Glomerular endothelial cell (primary cell): ENCODE data around the gene MGME1. TPM values are rescaled to one million over a fixed set of nuclear protein-coding genes. Genes with fewer than 3 reads are reported as not detected.
"Not testable (repeated sequence)": the region's sequence is repeated elsewhere in the genome, so short reads cannot be mapped to it uniquely, and the experiment has no call there.

Experiments used
- DNase-seq: peaks from one replicate; pipeline ENCODE4 v3.0.0-alpha.2; 2011; ENCODE audit warnings: low read depth, low spot score; ENCODE audit errors: extremely low read depth
- total RNA-seq: library from RNA; depleted of rRNA; stranded (reverse); fragments of >200 nt; gene quantifications from 2 replicates; pipeline ENCODE4 v1.2.3, GENCODE V29; 2015

MGME1 gene
- total RNA-seq, 1 donor from 2014 or later: 18.6 TPM

DNA sequence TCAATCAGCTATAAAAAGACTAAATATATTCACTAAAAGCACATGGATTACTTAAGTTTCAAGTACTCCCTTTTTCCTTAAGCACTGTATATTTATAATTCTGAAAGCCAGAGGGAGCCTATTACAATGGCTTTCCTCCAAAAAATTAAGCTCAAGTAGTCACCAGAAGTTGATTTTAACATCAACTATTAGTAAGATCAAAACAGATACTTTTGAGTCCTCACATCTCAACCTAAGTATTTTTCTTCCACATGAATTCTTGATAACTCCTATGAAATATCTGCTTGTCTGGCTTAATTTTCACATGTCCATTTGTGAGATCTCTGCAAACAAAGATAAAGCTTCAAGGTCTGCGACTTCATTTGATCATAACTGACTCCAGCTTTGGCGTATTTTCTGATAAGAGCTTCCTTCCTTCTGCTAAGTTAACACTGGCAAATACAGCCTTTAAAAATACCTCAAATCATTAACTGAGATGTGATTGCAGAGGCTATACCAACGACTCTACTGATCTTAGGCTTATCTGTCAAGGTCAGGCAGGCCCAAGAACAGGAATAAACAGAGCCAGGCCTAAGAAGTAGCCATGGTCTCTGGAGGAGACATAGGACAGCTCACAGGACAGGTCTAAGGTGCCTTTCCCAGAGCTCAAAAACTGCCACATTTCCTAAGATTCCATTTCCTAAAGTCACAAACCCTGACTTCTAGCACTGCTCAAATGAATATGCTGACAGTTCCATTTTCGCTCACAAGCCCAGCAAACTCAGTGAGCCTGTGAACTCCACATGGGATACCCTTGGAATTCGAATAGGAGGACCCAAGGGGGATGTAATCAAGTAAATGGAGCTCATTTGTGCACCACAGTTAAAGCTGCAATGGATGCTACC is 10.2 kb upstream of the MGME1 start:
- DNase-seq: no peak

DNA sequence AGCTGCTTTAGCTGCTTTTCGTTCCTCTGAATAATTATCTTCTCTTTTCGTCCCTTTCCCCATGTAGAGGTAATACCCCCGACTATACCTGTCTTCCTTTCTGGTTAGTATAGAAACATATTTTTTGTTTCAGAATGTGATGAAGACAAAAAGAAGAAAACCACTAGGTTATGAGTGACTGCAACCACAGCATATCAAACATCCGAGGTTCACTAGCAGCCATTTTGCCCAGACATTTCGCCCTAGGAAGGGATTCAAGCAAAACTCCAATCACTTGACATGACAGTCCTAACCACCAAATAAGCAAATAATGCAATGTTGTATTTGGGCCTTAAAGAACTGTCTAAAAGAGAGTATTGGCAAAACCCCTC is 9.6 kb upstream of the MGME1 start:
- DNase-seq: no peak

DNA sequence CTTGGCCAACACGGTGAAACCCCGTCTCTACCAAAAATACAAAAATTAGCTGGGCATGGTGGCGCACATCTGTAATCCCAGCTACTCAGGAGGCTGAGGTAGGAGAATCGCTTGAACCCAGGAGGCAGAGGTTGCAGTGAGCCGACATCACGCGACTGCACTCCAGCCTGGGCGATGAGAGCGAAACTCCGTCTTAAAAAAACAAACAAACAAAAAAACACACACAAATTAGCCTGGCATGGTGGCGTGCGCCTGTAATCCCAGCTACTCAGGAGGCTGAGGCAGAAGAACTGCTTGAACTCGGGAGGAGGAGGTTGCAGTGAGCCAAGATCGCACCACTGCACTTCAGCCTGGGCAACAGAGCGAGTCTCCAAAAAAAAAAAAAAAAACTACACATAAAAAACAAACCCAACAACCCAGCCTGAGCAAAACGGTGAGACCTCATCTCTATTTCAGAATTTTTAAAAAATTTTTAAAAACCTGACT is 8.4 kb upstream of the MGME1 start:
- not testable (repeated sequence) for DNase-seq

DNA sequence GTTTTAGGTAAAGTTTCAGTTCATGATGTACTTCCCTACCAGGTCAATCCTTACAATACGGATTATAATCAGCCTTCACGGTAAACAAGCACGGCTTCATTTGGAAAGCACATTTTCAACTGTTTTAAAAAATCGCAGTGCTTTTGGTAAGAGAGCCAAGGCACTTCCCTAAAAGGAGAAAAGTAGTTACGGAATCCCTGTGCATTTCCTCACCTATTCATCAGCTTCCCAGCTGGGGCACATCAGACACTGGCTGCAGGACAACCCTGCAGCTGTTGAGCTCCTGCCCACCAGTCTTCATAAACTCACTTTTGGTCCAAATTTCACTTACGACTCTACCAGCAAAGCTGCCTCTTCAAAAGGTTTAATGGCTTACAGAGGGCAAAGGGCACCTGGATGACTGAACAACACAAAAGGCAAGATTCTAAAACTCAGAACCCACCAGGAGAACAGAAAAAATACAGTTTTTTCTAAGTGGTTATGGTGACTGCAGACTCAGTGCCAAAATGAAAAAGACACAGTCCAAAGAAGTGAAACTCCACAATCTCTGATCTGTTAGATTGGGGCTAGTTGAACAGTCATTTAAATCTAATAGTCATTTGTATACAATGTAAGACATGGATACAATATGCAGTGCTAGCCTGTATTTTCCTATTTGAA is 7.8 kb upstream of the MGME1 start:
- no peak for DNase-seq

DNA sequence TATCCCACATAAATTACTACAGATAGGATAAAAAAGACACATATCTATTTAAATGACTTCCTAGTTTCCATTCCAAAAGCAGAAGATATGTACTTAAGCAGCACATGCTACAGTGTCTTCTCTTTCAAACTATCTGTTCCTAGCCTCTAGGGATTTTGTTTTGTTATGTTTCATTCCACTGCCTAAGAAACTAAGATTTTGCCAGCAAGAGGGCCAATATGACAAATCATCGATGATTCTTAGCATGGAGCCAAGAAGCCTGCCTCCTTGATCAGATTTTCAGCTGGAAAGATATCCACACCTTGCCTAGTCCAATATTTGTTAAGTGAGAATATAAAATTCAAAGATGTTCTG is 7.3 kb upstream of the MGME1 start:
- no peak for DNase-seq

DNA sequence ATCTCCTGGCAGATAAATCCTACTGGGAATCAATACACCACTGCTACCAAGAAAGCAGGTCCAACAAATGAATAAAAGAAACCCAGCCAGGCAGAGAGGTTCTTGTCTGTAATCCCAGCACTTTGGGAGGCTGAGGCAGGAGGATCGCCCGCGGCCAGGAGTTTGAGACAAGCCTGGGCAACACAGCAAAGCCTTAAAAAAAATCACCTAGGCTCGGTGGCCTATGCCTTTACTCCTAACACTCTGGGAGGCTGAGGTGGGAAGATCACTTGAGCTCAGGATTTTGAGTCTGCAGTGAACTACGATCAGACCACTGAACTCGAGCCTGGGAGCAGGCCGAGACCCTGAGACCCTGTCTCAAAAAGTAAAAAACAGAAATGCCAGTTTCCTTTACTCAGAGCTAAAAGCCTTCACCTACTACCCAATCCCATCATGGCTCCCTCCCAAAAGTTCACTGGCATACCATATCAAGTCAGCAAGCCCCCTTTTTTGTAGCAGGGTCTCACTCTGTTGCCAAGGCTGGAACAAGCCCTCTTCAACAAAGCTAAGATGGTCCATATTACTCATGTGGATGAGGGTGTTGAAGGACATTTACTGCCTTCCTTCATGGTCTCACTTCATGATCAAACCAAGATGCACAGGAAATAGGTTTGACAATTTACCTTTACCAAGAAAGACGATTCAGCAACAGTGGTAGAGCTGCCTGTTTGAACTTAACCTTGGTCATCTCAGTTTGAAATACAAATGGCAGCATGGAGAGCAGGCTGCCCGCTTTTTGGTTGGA is 5.5 kb upstream of the MGME1 start:
- no peak for DNase-seq

DNA sequence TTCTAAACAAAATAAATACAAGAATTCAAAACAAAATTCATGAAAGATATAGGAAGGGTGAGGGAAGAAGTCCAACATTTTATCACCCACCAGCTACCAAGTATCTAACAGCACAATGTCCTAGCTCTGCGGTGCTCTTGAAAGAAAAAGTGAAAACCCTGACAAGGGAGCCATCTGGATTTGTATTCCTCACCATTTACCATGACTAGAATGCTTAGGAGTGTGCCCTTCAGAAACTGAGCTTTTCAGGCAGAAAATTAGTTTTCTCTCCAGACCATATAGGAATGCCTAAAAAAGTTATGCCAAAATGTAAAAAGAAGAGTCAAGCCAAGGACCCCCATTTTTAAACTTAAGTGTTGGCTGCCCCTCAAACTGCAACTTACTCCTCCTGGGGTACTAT is 4.7 kb upstream of the MGME1 start:
- no peak for DNase-seq

DNA sequence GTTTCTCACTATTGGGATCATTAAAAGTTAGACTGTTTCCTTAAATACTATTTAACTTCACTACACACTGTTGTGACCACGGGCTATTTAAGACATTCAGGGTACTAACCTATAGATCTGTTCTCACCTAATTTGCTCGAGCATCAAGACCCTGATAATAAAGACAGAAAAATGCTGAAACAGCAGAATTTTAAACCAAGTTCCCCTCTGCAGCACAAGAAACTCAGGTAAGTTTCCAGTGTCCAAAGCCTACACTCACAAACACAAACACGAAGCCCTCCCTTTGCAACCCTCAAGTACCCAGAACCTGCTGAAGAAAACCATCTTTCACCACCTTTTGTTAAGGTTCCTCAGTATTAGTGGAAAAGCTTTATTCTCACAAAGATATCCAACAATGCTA is 4.2 kb upstream of the MGME1 start:
- no peak for DNase-seq

DNA sequence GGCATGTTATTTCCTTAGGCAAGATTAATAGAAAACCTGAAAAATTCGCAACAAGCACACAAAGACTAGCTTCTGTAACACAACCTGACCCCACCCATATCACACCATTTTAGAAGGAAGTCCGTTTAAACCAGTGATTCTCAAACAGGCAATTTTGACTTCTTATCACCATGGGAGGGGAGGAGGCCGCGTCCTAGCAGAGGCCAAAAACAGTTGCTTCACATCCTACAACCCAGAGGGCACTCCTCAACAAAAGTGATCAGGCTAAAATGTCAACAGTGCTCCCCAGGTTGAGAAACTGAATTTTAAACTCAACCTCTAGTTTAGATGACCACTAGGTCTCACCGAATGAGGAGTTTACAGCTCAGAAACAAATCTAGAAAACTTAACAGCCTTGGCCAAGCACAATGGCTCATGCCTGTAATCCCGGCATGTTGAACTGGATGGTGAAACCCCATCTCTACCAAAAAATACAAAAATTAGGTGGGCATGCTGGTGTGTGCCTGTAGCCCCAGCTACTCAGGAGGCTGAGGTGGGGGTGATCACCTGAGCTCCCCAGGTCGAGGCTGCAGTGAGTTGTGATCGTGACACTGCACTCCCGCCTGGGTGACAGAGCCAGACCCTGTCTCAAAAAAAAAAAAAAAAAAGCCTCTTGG is 3.6 kb upstream of the MGME1 start:
- no peak for DNase-seq

DNA sequence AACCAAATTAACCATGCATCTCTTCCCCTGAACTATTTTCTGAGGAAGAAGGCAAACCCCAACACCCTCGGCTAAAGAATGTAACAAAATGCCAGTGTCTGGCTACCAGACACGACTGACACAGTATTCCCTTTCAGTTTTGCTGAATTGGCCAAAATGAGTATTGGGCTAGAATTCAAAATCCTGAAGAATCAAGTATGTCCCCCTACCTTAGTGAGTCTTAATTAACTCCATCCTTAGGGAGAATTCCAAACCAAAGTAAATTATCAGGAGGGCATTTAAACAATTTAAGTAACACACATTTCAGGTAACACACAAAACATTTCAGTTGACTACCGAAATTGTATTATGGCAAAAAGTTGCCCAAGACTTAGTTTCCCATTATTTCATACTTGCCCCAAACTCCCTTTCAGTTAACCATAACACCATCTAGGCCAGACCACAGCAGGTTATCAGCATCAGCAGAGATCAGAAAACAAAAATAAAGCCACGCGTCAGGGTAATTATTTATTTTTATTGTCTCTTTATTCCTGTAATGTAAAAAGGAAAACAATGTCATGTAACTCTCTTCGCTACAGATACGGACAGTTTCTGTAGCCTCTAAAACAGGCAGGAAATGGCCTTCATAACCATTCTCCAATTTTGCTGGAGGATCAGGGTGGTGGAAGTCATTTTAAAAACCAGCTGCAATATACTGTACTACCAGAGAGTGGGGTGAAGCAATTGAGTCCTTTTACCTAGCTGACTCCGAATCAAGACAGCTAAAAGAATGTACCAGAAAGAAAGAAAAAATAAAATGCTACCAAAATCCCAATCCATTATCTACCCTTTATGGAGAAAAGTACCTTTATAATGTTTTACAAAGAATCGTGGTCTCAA is 2.1 kb upstream of the MGME1 start:
- DNase-seq: no peak

DNA sequence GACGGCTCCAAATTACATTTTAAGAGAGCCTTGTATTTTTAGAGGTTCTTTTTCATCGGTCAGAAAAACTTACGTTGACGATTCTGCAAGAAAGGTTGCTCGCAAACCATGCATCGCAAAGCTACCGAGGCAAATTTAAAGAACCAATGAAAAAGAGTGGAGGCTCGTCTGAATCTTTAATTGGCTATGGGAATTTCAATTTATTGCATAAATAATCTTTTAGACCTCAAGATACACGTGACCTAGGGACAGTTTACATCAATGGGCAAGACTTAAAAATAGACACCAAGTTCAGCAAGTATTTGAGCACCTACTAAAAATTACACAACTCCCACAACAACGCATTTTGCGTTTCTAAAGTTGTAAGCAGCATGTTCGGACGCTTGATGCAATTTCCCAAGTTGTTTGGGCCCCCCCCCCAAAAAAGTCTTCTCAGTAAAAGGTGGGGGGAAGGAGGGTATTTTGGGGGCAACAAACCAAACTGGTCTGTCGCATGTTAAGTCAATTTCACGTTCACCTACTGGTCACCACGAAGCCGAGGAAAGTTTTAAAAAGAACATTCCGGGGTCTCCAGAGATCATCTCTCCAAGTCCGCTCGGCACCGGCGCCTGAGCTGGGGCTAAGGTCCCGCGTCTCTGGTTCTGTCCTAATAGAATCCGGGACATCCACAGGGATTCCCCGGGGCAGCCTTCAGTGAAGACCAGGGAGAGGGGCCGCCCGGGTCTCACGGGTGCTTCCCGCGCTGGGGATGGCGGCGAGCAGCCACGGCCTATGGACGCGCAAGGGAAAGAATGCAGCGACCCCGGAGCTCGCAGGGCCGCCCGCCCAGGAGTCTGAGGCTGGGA is 1.1 kb upstream of the MGME1 start:
- no peak for DNase-seq

DNA sequence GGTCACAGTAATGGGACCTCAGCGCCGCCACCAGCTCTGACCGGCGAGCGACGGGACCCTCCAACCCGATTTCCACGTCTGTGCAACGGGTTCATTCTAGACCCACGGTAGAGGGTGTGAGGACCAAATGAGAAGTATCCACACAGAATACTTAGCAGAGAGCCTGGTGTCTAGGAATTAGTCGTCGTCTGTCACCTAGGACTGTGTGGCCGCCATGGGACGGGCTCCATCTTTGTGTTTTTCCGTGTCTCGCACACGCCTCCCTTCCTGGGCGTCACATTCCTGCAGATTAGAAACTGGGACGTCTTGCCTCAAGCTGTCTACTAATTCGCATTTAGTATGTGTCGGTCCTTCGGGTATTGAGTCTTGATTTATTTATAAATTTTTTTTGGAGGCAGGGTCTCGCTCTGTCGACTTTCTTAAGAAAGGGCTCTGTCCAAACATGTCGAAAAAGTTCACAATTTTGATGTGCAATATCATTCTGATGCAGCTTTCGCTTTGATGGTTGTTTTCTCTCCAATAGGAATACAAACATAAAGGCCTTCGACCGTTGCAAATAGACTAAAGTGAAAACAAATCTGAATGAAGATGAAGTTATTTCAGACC is 563 bp downstream of the MGME1 start:
- no peak for DNase-seq

DNA sequence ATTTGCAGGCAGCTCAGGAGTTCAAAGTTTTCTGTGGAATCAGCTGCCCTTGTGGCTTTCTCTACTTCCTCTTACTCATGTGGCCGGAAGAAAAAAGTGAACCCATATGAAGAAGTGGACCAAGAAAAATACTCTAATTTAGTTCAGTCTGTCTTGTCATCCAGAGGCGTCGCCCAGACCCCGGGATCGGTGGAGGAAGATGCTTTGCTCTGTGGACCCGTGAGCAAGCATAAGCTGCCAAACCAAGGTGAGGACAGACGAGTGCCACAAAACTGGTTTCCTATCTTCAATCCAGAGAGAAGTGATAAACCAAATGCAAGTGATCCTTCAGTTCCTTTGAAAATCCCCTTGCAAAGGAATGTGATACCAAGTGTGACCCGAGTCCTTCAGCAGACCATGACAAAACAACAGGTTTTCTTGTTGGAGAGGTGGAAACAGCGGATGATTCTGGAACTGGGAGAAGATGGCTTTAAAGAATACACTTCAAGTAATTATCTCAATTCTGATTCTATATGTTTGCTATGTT is 1.1 kb downstream of the MGME1 start:
- DNase-seq: no peak

DNA sequence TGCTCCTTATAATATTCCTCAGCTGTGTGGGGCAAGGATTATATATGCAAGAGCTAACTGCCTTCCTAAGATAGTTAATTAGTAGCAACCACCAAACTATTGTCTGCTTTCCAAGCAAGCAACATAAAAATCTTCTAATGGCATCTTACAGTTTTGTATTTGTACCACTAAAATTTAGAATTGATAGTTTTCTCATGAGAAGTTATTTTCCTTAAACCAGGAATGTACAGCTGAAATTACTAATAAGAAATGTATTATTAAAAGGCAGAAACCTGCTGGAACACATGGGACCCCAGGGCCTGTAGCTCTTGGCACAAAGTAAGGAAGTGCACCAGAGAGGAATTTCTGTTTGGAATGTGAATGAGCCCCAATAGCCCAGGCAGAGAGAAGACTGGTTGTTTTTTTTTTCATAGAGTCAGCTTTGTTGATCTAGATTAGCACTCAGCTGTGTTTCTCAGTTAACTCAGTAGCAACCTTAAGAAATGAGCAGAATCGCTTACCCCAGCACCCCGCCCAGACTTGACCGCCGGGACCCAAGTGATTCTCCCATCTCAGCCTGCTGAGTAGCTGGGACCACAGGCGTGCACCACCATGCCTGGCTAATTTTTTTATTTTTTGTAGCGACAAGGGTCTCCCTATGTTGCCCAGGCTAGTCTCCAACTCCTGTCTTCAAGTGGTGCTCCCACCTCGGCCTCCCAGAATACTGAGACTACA is 2.6 kb downstream of the MGME1 start:
- DNase-seq: no peak

DNA sequence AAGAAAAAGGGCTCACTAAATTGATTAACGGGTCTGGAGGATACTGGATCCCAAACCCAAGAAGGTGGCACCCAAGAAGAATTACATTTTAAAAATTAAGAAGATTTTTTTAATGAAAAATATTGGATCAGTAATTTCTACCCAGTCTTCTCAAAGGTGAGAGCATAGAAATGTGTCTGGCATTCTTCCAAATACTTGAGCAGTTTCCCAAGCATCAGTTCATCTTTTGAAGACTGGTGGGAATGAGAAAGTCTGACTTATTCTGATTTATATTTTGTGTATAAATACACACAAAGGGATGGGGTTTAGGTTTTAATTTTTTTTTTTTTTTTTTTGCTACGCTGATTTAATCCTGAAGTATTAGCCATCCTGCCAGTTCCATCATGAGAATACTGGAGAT is 3.3 kb downstream of the MGME1 start:
- no peak for DNase-seq

DNA sequence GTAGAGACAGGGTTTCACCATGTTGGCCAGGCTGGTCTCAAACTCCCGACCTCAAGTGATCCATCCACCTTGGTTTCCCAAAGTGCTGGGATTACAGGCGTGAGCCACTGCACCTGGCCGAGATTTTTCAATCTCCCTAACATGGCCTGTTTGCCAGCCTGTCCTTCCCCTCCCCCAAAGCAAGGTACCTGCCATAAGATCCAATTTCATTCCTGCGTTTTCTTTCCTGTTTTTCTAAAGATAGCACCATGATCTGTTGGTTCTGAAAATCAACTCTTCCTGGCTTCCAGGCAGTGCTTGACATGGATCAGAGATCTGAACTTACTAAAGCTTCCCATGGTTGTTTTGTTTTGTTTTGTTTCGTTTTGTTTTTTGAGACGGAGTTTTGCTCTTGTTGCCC is 7.5 kb downstream of the MGME1 start:
- no peak for DNase-seq

DNA sequence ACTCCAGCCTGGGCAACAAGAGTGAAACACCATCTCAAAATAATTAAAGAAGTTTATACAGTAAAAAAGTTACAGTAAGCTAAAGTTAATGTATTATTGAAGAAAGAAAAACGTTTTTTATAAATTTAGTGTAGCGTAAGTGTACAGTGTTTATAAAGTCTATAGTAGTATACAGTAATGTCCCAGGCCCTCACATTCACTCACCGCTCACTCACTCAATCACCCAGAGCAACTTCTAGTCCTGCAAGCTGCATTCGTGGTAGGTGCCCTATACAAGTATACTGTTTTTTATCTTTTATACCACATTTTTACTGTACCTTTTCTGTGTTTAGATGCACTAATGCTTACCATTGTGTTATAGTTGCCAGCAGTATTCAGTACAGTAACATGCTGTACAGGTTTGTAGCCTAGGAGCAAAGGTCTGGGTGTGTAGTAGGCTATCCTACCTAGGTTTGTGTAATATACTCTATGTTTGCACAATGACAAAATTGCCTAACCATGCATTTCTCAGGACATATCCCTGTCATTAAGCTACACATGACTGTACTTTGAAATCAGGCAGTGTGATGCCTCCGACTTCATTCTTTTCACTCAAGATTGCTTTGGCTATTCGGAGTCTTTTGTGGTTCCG is 16.7 kb downstream of the MGME1 start:
- DNase-seq: no peak
